ENCODE data around the gene WDR47.
A peak's percentile ranks its signal among the peaks of the same experiment; 100 is the strongest.

WDR47 gene

DNA sequence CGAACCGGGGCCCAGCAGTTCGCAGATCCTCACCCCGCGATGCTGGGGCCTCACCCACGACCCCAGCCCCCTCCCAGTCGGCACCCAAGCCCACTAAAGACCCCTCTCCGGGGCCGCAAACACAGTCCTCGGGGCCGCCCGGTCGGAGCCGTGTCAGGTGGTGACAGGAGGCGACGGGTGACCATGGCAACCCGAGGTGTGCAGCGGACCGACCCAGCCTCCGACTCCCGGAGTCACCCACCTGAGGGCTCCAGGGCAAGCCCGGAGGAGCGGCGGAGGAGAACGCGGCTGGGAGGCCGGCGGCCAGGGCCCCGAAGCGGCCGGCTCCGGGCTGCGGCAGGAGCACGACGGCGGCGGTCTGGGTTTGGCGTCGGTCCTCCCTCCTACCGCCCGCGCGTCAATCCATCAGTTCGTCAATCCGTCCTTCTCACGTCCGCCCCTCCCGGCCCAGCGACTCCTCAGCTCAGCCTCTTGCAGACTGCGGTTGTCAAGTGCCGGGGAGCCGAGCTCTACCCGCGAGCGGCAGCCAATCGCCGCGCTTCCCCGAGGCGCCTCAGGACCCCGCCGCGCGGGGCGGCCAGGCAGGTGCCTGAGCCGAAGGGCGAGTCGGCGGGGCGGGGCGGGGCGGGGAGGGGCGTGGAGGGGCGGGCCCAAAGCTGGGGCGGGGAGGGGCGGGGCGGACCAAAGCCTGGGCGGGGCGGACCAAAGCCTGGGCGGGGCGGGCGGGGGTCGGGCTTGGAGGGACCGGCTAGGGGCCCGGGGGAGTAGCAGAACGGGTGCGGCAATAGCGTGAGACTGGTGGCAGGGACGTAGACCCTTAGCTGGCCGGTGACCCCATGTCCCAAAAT, at the start of gene WDR47:
Gene WDR47, minus strand, starts transcription at position 482 of the 848 bp plus-strand sequence. CDS start 18,590 bp downstream, outside the sequence.
- peak; percentile 97 for DNase-seq (ENCODE audit: low spot score)

DNA sequence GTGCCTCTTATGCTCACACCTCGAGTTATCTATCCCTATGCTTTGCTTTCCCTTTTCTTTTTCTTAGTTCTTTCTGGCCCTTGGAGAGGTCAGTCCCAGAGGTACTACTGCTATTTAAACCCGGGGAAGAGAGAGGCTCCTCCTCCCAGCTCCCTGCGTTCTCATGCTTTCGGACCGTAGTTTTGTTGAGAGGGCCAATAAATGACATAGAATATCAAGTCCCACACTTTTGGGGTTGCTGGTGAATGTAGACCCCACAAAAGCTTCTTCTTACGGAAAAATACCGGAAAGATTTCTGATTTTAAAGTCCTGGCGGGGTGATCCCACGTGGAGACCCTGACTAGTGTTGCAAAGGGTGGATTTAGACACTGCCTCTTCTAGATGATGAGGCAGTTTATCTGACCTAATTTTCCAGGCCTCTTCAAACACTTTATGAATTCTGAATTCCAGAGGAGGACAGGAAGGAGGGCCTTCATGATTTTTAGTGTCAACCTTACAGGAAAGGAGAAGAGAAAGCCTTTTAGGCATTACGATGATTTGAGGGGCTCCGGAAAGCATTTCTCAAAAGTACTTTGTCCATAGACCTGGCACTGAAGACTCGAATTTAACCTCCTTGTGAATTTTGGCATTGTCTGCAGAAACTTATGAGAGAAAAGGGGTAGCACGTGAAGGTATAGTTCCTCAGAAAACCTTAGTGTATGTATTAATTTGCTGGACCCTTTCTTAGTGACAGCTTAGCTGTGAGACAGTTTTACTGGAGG, 49.4 kb upstream of the WDR47 start:
- DNase-seq (ENCODE audit: low spot score): peak; percentile 48

DNA sequence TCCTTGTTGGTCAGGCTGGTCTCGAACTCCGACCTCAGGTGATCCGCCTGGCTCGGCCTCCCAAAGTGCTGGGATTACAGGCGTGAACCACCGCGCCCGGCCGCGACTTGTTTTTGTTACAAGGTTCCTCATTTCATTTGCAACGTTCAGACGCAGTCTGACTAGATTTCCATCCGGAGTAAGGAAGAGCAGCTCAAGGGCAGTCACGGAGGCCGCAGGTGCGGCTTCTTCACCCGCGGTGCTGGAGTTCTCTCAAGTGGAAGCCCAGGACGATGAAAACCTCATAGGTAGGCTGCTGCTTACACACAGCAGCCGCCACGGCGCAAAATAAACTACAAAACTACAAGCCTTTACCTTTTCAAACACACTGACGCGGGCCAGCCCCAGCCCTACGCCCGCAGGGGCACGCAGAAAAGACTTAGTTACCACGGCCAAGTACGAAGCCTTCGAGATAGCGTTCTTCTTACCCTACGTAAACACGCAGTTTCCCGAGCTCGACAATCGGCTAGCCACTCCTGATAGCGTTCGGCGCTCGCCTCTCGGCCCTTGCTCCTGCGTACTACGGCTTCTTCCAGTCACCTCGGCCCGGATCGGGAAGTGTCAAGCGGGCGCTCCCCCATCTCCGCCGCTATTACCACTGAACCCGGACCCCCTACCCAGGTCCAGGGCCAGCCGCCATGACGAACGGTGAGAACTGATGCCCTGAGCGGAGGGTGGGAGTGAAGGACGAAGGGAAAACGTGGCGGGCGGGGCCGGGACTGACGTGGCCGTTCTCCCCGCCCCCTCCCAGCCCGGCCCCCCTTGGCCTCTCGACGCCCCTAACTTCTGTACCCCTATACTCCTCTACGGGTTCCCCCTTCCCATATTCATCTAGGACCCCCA, 48.5 kb upstream of the WDR47 start, which contains the start of gene TMEM167B:
Gene TMEM167B, plus strand, starts transcription at position 569 of the 882 bp plus-strand sequence. Its CDS starts 109 bp downstream, at position 678.
- peak; percentile 97 for DNase-seq (ENCODE audit: low spot score)

DNA sequence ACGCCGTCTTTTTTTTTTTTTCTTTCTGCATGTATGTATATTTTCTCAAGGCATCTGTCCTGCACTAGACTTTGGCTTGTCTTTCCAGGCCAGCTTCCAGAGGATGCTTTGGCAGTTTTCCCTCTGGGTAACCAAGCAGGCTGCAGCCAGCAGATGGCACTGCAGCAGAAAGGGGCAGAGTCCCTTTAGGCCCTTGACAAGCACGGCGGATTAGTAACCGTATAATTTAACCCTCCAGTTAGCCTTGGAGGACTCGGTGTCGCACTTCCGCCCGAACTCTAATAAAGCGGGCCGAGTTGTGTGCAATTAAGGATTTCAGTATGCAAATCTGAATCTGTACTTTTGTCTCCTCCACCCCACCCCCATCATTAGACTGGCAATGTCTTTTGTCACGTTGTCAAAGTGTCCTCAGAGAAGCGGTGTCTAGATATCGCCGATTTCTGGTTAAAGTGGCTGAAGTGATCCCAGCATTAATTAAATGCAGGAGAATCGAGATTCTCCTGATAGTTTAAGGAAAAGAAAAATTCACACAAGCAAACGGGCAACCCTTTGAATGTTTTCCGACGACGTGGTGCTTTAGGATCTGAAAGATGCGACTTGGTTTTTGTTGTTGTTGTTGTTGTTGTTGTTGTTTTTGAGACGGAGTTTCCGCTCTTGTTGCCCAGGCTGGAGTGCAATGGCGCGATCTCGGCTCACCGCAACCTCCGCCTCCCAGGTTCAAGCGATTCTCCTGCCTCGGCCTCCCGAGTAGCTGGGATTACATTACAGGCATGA, 47.5 kb upstream of the WDR47 start:
- peak; percentile 83 for DNase-seq (ENCODE audit: low spot score)

- no peak for DNase-seq (ENCODE audit: low spot score)
Observed at GRCh38 chr1:109084563-109085517, 42.9 kb upstream of the WDR47 start.

DNA sequence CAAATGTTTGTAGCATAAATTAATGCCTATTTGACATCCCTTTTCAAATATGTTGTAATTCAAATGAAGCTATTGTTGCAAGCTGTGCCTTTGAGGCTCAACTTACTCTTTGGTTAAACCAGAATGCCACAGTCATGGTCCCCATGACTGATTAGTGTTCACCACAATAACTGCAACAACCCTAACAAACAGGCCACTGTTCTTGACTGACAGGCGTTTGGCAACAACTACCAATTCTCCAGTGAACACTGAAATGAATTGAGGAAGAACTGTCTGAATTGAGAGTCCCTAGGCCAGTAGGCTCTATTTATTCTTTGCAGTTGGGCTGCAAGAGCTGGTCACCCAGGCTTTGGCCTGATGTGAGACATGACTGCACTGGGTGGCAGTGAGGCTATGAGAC, 42.0 kb upstream of the WDR47 start:
- DNase-seq (ENCODE audit: low spot score): no peak

DNA sequence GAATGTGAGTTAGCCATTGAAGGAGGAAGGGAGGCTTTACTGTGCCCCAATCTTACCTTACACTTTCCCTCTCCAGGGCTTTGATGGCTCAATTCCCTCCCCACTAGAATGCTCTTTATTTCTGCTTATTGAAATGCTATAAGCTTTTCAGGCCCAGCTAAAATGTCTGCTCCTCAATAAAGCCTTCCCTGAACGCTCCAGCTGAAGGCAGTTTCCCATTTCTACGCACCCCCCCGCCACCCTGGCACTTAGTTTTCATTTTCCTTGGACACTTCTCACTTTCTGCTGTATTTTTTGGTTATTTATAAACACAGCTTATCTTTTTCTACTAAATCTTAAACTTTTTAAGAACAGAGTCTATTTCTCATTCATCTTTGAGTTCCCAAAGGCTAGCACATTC, 41.6 kb upstream of the WDR47 start:
- no peak for DNase-seq (ENCODE audit: low spot score)

DNA sequence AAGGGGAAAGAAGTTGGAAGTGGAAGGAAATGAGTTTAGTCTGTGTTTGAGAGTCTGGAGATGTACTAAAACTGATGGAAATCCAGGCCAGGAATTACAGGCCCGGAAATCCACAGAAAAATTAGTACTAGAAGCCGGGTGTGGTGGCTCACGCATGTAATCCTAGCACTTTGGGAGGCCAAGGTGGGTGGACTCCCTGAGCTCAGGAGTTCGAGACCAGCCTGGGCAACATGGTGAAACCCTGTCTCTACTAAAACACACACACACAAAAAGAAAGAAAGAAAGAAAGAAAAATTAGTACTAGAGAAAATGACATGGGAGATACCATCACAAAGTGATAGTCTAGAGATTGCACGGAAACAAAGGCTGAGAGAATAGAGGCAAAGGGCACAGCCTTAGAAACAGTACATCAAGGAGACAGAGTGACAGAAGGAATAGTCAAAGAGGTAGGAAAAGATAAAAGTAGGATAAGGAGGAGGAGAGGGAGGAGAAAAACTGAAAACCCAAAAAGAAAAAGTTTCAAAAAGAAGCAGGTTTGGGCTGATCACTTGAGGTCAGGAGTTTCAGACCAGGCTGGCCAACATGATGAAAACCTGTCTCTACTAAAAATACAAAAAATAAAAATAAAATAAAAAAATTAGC, 38.7 kb upstream of the WDR47 start:
- no peak for DNase-seq (ENCODE audit: low spot score)

GRCh38 chr1:109079240-109079622, 37.3 kb upstream of the WDR47 start:
- no peak for DNase-seq (ENCODE audit: low spot score)

DNA sequence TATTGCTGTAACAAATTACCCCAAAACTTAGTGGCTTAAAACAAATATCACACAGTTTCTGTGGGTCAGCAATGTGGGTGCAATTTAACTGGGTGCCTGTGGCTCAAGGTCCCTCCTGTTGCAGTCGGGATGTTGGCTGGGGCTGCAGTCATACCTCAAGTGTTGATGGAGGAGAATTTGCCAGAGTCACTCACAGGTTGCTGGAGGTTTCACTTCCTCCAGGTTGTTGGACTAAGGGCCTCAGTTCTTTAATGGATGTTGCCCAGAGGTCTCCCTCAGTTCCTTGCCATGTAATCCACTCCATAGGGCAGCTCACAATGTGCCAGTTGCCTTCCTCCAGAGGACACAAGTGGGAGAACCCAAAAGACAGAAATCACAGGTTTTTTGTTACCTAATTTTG, 36.4 kb upstream of the WDR47 start:
- no peak for DNase-seq (ENCODE audit: low spot score)

DNA sequence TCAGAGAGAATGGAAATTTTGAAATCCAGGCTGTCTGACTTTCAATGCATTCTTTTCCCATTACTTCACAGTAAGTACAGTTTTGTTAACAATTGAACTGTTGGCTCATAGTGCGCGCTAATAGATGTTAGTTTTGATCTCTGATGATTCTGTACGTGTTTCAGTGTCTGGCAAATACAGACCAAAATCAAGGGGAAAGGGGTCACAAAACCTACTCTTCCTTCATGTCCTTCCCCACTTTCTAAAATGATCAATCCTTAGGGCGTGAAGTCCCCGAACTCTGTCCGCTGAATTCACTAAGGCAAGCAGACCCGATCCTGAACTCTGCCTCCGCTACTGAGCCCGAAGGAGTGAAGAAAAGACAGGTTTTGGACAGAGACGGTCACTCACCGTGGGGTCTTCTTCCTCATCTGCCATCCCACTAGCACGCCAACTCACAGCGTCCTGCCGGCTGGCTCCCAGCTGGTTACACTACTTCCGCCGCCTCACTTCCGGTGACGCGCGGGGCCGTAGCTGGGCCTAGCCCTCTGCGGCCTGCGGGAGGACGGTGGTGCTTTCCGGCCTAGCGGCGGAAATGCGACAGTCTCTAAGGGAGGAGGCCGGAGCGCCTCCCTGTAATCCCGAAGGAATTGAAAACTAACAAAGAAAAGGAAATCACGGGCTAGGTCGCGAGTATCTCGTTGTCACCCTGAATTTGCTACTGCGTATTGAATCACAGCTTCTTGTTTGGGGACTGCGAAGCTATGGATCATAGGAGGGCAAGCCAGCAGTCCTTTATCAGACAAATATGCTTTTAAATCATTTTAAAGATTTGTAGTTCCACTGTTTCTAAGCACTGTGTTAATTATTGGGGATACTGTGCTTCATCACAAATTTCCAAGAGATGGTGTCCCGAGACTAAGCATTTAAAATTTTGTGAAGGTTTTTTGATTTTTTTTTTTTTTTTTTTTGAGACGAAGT, 33.9 kb upstream of the WDR47 start, which contains the start of gene TAF13:
Gene TAF13, minus strand, starts transcription at position 473 of the 960 bp plus-strand sequence. Its CDS starts 56 bp downstream, at position 417.
- DNase-seq (ENCODE audit: low spot score): peak; percentile 96

DNA sequence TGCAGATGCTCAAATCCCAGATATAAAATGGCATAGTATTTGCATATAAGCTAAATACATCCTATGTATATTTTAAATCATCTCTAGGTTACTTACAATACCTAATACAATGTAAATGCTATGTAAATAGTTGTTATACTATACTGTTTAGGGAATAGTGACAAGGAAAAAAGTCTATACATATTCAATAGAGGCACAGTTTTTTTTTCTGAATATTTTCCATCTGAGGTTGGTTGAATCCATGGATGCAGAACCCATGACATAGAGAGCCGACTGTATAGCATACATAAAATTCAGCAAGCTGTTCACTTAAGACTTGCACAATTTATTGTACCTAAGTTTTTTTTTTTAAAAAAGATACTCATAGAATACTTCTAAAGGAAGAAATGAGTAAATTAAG, 27.4 kb upstream of the WDR47 start:
- DNase-seq (ENCODE audit: low spot score): no peak

DNA sequence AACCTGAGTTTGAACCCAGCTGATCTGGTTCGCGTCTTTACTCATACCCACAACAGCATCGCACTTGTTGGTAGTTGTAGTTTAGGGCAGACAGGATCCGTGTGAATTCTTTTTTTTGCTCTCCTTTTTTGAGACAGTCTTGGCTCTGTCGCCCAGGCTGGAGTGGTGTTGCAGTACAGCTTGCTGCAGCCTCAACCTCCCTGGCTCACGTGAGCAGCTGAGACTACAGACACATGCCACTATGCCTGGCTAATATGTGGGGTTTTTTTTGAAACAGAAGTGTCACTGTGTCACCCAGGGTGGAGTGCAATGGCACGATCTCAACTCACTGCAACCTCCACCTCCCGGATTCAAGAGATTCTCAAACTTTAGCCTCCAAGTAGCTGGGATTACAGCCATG, 26.0 kb upstream of the WDR47 start:
- no peak for DNase-seq (ENCODE audit: low spot score)

- DNase-seq (ENCODE audit: low spot score): no peak
Observed at GRCh38 chr1:109065137-109065536, 23.2 kb upstream of the WDR47 start.

DNA sequence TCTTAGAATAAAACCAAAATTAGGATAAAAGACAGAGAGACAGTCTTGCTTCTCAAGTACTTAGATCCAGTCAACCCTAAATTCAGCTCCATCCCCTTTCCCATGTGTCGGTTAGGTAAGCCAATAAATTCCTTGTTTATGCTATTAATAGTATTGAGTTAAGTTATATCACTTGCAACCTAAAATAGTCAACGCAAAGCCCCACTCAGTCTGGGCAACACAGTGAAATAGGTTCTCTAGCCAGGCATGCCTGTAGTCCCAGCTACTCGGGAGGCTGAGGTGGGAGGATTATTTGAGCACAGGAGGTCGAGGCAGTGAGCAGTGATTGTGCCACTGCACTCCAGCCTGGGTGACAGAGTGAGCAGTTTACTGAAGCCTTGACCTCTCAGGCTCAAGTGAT, 19.3 kb upstream of the WDR47 start:
- no peak for DNase-seq (ENCODE audit: low spot score)

DNA sequence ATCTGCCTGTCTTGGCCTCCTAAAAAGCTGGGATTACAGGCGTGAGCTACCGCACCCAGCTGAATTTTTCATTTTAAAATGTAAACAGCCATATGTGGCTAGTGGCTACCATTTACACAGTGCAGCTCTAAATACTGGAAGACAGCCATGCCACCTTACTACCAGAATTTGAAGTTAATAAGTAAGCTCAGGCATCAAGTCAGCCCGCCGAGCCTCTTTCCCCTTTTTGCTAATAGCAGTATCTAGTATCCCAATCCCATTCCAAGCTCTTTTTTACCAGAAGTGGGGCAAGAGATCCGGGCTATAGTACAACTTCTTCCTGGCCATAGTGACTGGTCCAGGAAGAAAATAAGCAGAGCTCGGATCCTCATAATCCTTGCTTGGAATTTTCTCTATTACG, 18.8 kb upstream of the WDR47 start:
- DNase-seq (ENCODE audit: low spot score): no peak

DNA sequence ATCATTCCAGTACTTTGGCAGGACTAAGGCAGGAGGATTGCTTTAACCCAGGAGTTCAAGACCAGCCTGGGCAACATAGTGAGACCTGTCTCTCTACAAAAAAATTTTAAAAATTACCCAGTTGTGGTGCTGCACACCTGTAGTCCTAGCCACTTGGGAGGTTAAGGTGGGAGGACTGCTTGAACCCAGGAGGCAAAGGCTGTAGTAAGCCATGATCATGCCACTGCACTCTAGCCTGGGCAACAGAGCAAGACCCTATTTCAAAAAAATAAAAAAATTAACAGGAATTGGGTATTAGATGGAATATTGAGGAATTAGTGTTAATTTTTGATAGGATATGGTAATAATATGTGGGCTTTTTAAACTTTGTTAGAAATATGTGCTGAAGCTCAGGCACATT, 17.1 kb upstream of the WDR47 start:
- no peak for DNase-seq (ENCODE audit: low spot score)

- DNase-seq (ENCODE audit: low spot score): no peak
Observed at GRCh38 chr1:109056064-109056463, 14.2 kb upstream of the WDR47 start.
